Sigmoid colon (tissue), 4 donors: ENCODE data around the gene SCAPER.
A peak's percentile ranks its signal among the peaks of the same experiment; 100 is the strongest.

Experiments used
- CTCF ChIP-seq, 4 experiments: fragments of 450-650 bp in 3 of 4; fragments of 200-600 bp in 1 of 4; IDR thresholded peaks; one replicate each; pipeline ENCODE4 v1.5.1; 2016 to 2019; ENCODE audit warnings: antibody characterized with exemption in 4 of 4, mild to moderate bottlenecking in 3 of 4, moderate library complexity in 2 of 4
- EP300 ChIP-seq, 4 donors: sonication (generic); formaldehyde crosslinking; IDR thresholded peaks; one replicate each; pipeline ENCODE4 v1.6.1; 2017; ENCODE audit warnings: antibody characterized with exemption in 4 of 4
- POLR2AphosphoS5 ChIP-seq, 4 donors: sonication (generic); formaldehyde crosslinking; IDR thresholded peaks; one replicate each; pipeline ENCODE4 v1.6.1; 2017; ENCODE audit warnings: antibody characterized with exemption in 4 of 4

GRCh38 chr15:76330080-76330680, 575.0 kb downstream of the SCAPER start:
- TF ChIP-seq POLR2AphosphoS5 (IDR thresholded peaks at IDR 0.05) (no peak), EP300 (IDR thresholded peaks at IDR 0.05) (no peak), CTCF (IDR thresholded peaks at IDR 0.05) (peak in 2 of 4 experiments; percentile 23 to 27)
